GM12878 (cell line): ENCODE data around the gene GBP2. TPM values are rescaled to one million over a fixed set of nuclear protein-coding genes. Genes with fewer than 3 reads are reported as not detected.

ENCODE experiments used
- ATAC-seq: fragments of 200-7000 bp; cut with Tn5 transposase; 3 replicates; pipeline ENCODE4 v1.9.1; 2020; ENCODE audit warnings: mild to moderate bottlenecking, moderate library complexity
- BruUV-seq: library from RNA; stranded (reverse); fragments of 400-500 nt; replicated peaks from 2 replicates; lab custom pipeline; 2021; lab: Mats Ljungman, UMichigan
- CTCF ChIA-PET: fragments of 300-600 bp; sonication (Branson Sonifier 250); formaldehyde crosslinking; extraction: SDS; loops from one replicate; lab custom pipeline; 2021; ENCODE audit warnings: inconsistent platforms; lab: Yijun Ruan, JAX
- POLR2A ChIA-PET: fragments of 350-600 bp; formaldehyde crosslinking; extraction: SDS; loops from one replicate; lab custom pipeline; 2021; ENCODE audit warnings: inconsistent platforms; lab: Charles Lee
- RAD21 ChIA-PET: fragments of 300-600 bp; sonication (Branson Sonifier 250); formaldehyde crosslinking; loops from one replicate; lab custom pipeline; 2023; ENCODE audit warnings: antibody characterized with exemption; ENCODE audit not compliant: unreplicated experiment; lab: Charles Lee
- SMC1A ChIA-PET: fragments of 300-600 bp; sonication (Branson Sonifier 250); formaldehyde crosslinking; loops from one replicate; lab custom pipeline; 2023; ENCODE audit not compliant: unreplicated experiment, uncharacterized antibody; lab: Charles Lee
- DNase-seq: peaks from one replicate; pipeline ENCODE4 v3.0.0-alpha.2; 2011; ENCODE audit warnings: low read depth, low spot score
- FAIRE-seq: peaks from 3 replicates; lab custom pipeline; 2011; peaks lifted over from hg19 to GRCh38; lab: Jason Lieb, UNC
- H2AFZ ChIP-seq: 2 replicates; pipeline ENCODE4 v1.6.0; 2011; ENCODE audit warnings: low read depth, low read length, control low read depth; ENCODE audit not compliant: control insufficient read depth
- H3K27ac ChIP-seq: 2 replicates; pipeline ENCODE4 v1.5.1; 2011; ENCODE audit warnings: control low read depth; ENCODE audit not compliant: control insufficient read depth, insufficient read depth
- H3K27me3 ChIP-seq, 2 experiments: replicated peaks in 1 of 2; 2 replicates each; pipeline versions ENCODE4 v1.6.0 to v1.6.1; 2011; ENCODE audit warnings: low read length in 1 of 2; ENCODE audit not compliant: control insufficient read depth in 2 of 2, insufficient read depth in 2 of 2
- H3K36me3 ChIP-seq, 2 experiments: 2 replicates each; pipeline ENCODE4 v1.5.1; 2011; ENCODE audit warnings: low read length in 1 of 2; ENCODE audit not compliant: control insufficient read depth in 2 of 2, insufficient read depth in 2 of 2
- H3K4me1 ChIP-seq: 2 replicates; pipeline ENCODE4 v1.6.1; 2011; ENCODE audit warnings: mild to moderate bottlenecking, low read length, moderate library complexity, mixed read lengths; ENCODE audit not compliant: control insufficient read depth, insufficient read depth
- H3K4me2 ChIP-seq: 2 replicates; pipeline ENCODE4 v1.6.0; 2011; ENCODE audit warnings: control low read depth; ENCODE audit not compliant: control insufficient read depth, insufficient read depth
- H3K4me3 ChIP-seq: fragments of 200-600 bp; sonication (generic); 2 replicates; pipeline ENCODE4 v1.5.1; 2016
- H3K79me2 ChIP-seq: 2 replicates; pipeline ENCODE4 v1.6.0; 2011; ENCODE audit warnings: low read length; ENCODE audit not compliant: control insufficient read depth, insufficient read depth
- H3K9ac ChIP-seq: 2 replicates; pipeline ENCODE4 v1.8.0; 2011; ENCODE audit warnings: low read length, control low read depth, mixed read lengths; ENCODE audit not compliant: control insufficient read depth, insufficient read depth
- H3K9me3 ChIP-seq: replicated peaks from 3 replicates; pipeline ENCODE4 v1.5.1; 2011; ENCODE audit warnings: mild to moderate bottlenecking, low read length; ENCODE audit not compliant: control insufficient read depth, insufficient read depth
- H4K20me1 ChIP-seq: 2 replicates; pipeline ENCODE4 v1.6.0; 2011; ENCODE audit not compliant: control insufficient read depth, insufficient read depth
- FOS ChIP-seq: IDR thresholded peaks from 3 replicates; pipeline ENCODE4 v1.6.1; 2011; ENCODE audit warnings: borderline replicate concordance; ENCODE audit not compliant: insufficient read length; ENCODE audit errors: extremely low read depth
- LARP7 ChIP-seq: fragments of 450-650 bp; IDR thresholded peaks from 2 replicates; pipeline ENCODE4 v1.6.1; 2017; ENCODE audit warnings: mild to moderate bottlenecking
- NR2F1 ChIP-seq: fragments of 450-650 bp; conservative IDR thresholded peaks from 2 replicates; pipeline ENCODE4 v1.6.1; 2017; ENCODE audit warnings: mild to moderate bottlenecking
- POLR2AphosphoS2 ChIP-seq: IDR thresholded peaks from 2 replicates; pipeline ENCODE4 v1.6.1; 2011; ENCODE audit warnings: low read depth, mild to moderate bottlenecking, low read length, improper control_type of control experiment, moderate library complexity
- RAD21 ChIP-seq: IDR thresholded peaks from 2 replicates; pipeline ENCODE4 v1.6.1; 2011; ENCODE audit warnings: mild to moderate bottlenecking, low read depth, low read length, moderate library complexity; ENCODE audit not compliant: insufficient read depth
- SIX5 ChIP-seq: IDR thresholded peaks from 2 replicates; pipeline ENCODE4 v1.6.1; 2011; ENCODE audit warnings: mild to moderate bottlenecking, low read depth, low read length, moderate library complexity; ENCODE audit not compliant: severe bottlenecking
- SMC3 ChIP-seq: IDR thresholded peaks from 2 replicates; pipeline ENCODE4 v1.6.1; 2011; ENCODE audit warnings: low read length, improper control_type of control experiment, borderline replicate concordance
- YY1 ChIP-seq: IDR thresholded peaks from 2 replicates; pipeline ENCODE4 v1.6.1; 2011; ENCODE audit warnings: low read depth, mild to moderate bottlenecking, low read length
- in situ Hi-C: fragments of 300-500 bp; cut with MboI; formaldehyde crosslinking; loops from 9 replicates; pipeline ENCODE4 v1.14.3; 2018; ENCODE audit warnings: mixed read lengths
- intact Hi-C: fragments of 100-400 bp; cut with micrococcal nuclease; formaldehyde crosslinking; loops from one replicate; pipeline ENCODE4 v1.14.2; 2022; ENCODE audit not compliant: unreplicated experiment
- polyA plus RNA-seq, 11 experiments: library from polyadenylated mRNA; depleted of rRNA in 4 of 11; unstranded in 6 of 11; stranded (reverse) in 5 of 11; fragments of >200 nt; fragmentation: Nextera tagmentation in 4 of 11; fragmentation: Illumina TruSeq in 1 of 11; extraction: Ambion mirVana in 4 of 11; extraction: Trizol in 1 of 11; gene quantifications; 1 replicate in 1 of 11; 2 replicates in 10 of 11; pipeline versions ENCODE4 v1.2.1 to v1.2.3, GENCODE V29; 2011 to 2016; ENCODE audit warnings: inconsistent platforms in 2 of 11, missing spikeins in 2 of 11, low read depth in 1 of 11
- total RNA-seq, 4 experiments: library from RNA; depleted of rRNA in 3 of 4; stranded (reverse); fragments of >200 nt in 3 of 4; fragmentation: Illumina TruSeq in 1 of 4; extraction: Trizol in 1 of 4; gene quantifications; 2 replicates each; pipeline versions ENCODE4 v1.2.1 to v1.2.3, GENCODE V29; 2013 to 2021
- TF ChIP-seq, protein P1 (sequence below), 3 experiments: IDR thresholded peaks in 2 of 3; conservative IDR thresholded peaks in 1 of 3; 2 replicates each; pipeline ENCODE4 v1.5.1; 2011; ENCODE audit warnings: low read depth in 3 of 3, low read length in 3 of 3, mild to moderate bottlenecking in 3 of 3, control low read depth in 2 of 3, moderate library complexity in 2 of 3, inconsistent platforms in 1 of 3, mixed read lengths in 1 of 3; ENCODE audit not compliant: control insufficient read depth in 2 of 3, insufficient read depth in 1 of 3; ENCODE audit errors: extremely low read depth in 1 of 3

The GBP2 gene
- total and polyA plus RNA-seq, 10 of the 15 experiments (the other 5 are each of a cell fraction or from before 2014, with no cell fraction given): 1.6 to 5.9 (median 3.2) TPM

DNA sequence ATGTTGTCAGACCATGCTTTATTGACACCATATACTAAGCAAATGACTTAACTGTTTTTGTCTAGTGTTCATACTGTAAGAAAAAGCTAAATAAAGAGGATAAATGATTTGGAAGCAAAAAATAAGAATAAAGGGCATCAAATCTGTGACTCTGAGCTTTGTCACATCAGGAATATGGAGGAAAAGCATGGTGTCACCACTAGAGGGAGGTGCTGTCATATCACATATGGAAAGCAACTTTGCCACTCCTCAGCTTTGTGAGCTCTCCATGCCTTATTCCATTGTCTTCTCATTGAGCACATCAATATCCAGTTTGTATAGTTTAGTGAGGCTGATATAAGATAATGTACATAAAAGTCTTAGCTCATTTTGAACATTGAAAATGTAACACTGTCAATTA is 40.1 kb downstream of the GBP2 start:
- ChIA-PET SMC1A (interaction anchor here (0.6 to 2.0 kb wide), 22 partner anchors 10 to 370 kb away, joined by 3 to 24 read pairs (median 4); partner anchors contain the start of genes GBP1, GBP4 and GBP5), POLR2A (no interaction called here), CTCF (interaction anchor here (0.6 to 3.7 kb wide), 32 partner anchors 10 to 399 kb away, joined by 3 to 34 read pairs (median 4); partner anchors contain the start of genes GBP1, GBP4, GBP5 and GBP6), RAD21 (interaction anchor here (0.6 to 2.7 kb wide), 20 partner anchors 34 to 368 kb away, joined by 3 to 31 read pairs (median 4); partner anchors contain the start of genes GBP4, GBP5 and GBP6)
- Histone ChIP-seq H4K20me1 (no peaks in the 10 kb centered on the region), H3K79me2 (no peaks in the 10 kb centered on the region), H3K27me3 (no peaks in the 10 kb centered on the region; a peak in 1 of 4 replicates), H3K4me1 (no peaks in the 10 kb centered on the region), H3K4me2 (no peak overlapping the region), H2AFZ (no peak overlapping the region), H3K4me3 (no peak overlapping the region), H3K36me3 (no peaks in the 10 kb centered on the region), H3K9me3 (no peaks in the 10 kb centered on the region), H3K27ac (no peak overlapping the region), H3K9ac (no peak overlapping the region)
- TF ChIP-seq FOS (no peak), YY1 (0 out of 2 replicates have a peak, but pooled peaks have one; percentile 24), POLR2AphosphoS2 (no peak), NR2F1 (no peak), LARP7 (no peak), RAD21 (peak; percentile 79), SIX5 (no peak), SMC3 (peak; percentile 87)
- TF ChIP-seq, protein P1, sequence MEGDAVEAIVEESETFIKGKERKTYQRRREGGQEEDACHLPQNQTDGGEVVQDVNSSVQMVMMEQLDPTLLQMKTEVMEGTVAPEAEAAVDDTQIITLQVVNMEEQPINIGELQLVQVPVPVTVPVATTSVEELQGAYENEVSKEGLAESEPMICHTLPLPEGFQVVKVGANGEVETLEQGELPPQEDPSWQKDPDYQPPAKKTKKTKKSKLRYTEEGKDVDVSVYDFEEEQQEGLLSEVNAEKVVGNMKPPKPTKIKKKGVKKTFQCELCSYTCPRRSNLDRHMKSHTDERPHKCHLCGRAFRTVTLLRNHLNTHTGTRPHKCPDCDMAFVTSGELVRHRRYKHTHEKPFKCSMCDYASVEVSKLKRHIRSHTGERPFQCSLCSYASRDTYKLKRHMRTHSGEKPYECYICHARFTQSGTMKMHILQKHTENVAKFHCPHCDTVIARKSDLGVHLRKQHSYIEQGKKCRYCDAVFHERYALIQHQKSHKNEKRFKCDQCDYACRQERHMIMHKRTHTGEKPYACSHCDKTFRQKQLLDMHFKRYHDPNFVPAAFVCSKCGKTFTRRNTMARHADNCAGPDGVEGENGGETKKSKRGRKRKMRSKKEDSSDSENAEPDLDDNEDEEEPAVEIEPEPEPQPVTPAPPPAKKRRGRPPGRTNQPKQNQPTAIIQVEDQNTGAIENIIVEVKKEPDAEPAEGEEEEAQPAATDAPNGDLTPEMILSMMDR (IDR thresholded peaks at IDR 0.05 in 2 of 3, conservative IDR thresholded peaks at IDR 0.05 in 1 of 3; ENCODE audit: control insufficient read depth in 2 of 3, extremely low read depth in 1 of 3, insufficient read depth in 1 of 3, low read depth in 3 of 3, low read length in 3 of 3): peak; percentile 56 to 72 (median 61); a peak in 5 of 6 replicates
- ATAC-seq (peak; percentile 71), FAIRE-seq (no peak), DNase-seq (no peak)
- no TSS peak for BruUV-seq
- in situ Hi-C loops (no loop called here), intact Hi-C loops (loop anchor here (1.0 to 2.0 kb wide), 4 partner anchors 87 to 369 kb away; no protein-coding TSS in a partner anchor)
